K562 (cell line): Measurements from ENCODE around the gene KAZN. TPM values are rescaled to one million over a fixed set of nuclear protein-coding genes. Genes with fewer than 3 reads are reported as not detected.

Source experiments
- ASH1L ChIP-seq: fragments of 450-650 bp; IDR thresholded peaks from 2 replicates; pipeline ENCODE4 v1.6.1; 2018; ENCODE audit warnings: borderline replicate concordance, mild to moderate bottlenecking, low read depth; ENCODE audit not compliant: partially characterized antibody
- ELF2 ChIP-seq: fragments of 250-450 bp; sonication (Bioruptor Pico); IDR thresholded peaks from 2 replicates; pipeline ENCODE4 v1.5.0; 2021; ENCODE audit warnings: mild to moderate bottlenecking
- MCM3 ChIP-seq: fragments of 450-650 bp; IDR thresholded peaks from 2 replicates; pipeline ENCODE4 v1.6.1; 2016
- NONO ChIP-seq, 2 experiments: fragments of 200-400 bp in 1 of 2; fragments of 450-650 bp in 1 of 2; formaldehyde crosslinking in 1 of 2; IDR thresholded peaks; 2 replicates each; pipeline ENCODE4 v1.6.1; 2017; ENCODE audit warnings: low read depth in 2 of 2, mild to moderate bottlenecking in 2 of 2, moderate library complexity in 2 of 2, low read length in 1 of 2
- RBM34 ChIP-seq: fragments of 200-400 bp; formaldehyde crosslinking; IDR thresholded peaks from 2 replicates; pipeline ENCODE4 v1.6.1; 2018; ENCODE audit warnings: low read length, borderline replicate concordance; ENCODE audit not compliant: insufficient read depth
- SIN3B ChIP-seq: fragments of 450-650 bp; IDR thresholded peaks from 2 replicates; pipeline ENCODE4 v1.6.1; 2017; ENCODE audit warnings: low read depth, mild to moderate bottlenecking, moderate library complexity
- TAF1 ChIP-seq: IDR thresholded peaks from 2 replicates; pipeline ENCODE4 v1.6.1; 2011; ENCODE audit warnings: mild to moderate bottlenecking, low read length, moderate library complexity; ENCODE audit not compliant: insufficient read depth, control insufficient read depth, severe bottlenecking; ENCODE audit errors: extremely low read depth
- ZBTB1 ChIP-seq: sonication (generic); formaldehyde crosslinking; IDR thresholded peaks from 2 replicates; pipeline ENCODE4 v1.8.1; 2023; ENCODE audit warnings: missing genetic modification reagents, low read depth, mild to moderate bottlenecking, borderline replicate concordance
- ZEB2 ChIP-seq: fragments of 450-650 bp; IDR thresholded peaks from 2 replicates; pipeline ENCODE4 v1.6.1; 2016
- ZFPM2 ChIP-seq: fragments of 250-450 bp; sonication (Bioruptor Pico); IDR thresholded peaks from 2 replicates; pipeline ENCODE4 v1.5.1; 2022; ENCODE audit warnings: mild to moderate bottlenecking
- polyA plus RNA-seq, 8 experiments: library from polyadenylated mRNA; depleted of rRNA in 4 of 8; stranded (reverse) in 5 of 8; unstranded in 3 of 8; fragments of >200 nt; fragmentation: Nextera tagmentation in 2 of 8; fragmentation: Illumina TruSeq in 1 of 8; extraction: Ambion mirVana in 2 of 8; extraction: Trizol in 1 of 8; gene quantifications; 2 replicates each; pipeline versions ENCODE4 v1.2.1 to v1.2.3, GENCODE V29; 2011 to 2014; ENCODE audit warnings: inconsistent platforms in 1 of 8, missing spikeins in 1 of 8
- total RNA-seq, 7 experiments: library from RNA; depleted of rRNA in 6 of 7; stranded (reverse); fragments of >200 nt in 6 of 7; fragmentation: Illumina TruSeq in 2 of 7; extraction: Trizol in 2 of 7; gene quantifications; 2 replicates each; pipeline versions ENCODE4 v1.2.1 to v1.2.3, GENCODE V29; 2011 to 2021; ENCODE audit warnings: low replicate concordance in 1 of 7
- TF ChIP-seq, protein P1 (sequence below): fragments of 250-450 bp; sonication (Bioruptor Pico); IDR thresholded peaks from 2 replicates; pipeline ENCODE4 v1.8.0; 2022; ENCODE audit warnings: inconsistent platforms, mild to moderate bottlenecking, moderate library complexity, borderline replicate concordance
- TF ChIP-seq, protein P2 (sequence below): fragments of 450-650 bp; IDR thresholded peaks from 2 replicates; pipeline ENCODE4 v1.6.1; 2016; ENCODE audit warnings: borderline replicate concordance
- TF ChIP-seq, protein P3 (sequence below), 2 experiments: fragments of 450-650 bp in 1 of 2; sonication (generic) in 1 of 2; formaldehyde crosslinking in 1 of 2; IDR thresholded peaks; 2 replicates each; pipeline versions ENCODE4 v1.7.1 to v1.9.0; 2016 to 2022; ENCODE audit warnings: inconsistent platforms in 1 of 2, mild to moderate bottlenecking in 1 of 2, missing genetic modification reagents in 1 of 2

Gene KAZN
- total and polyA plus RNA-seq, 9 of the 15 experiments (the other 6 are each of a cell fraction or from before 2014, with no cell fraction given), result 2.1 to 21.6 (median 5.4) TPM

DNA sequence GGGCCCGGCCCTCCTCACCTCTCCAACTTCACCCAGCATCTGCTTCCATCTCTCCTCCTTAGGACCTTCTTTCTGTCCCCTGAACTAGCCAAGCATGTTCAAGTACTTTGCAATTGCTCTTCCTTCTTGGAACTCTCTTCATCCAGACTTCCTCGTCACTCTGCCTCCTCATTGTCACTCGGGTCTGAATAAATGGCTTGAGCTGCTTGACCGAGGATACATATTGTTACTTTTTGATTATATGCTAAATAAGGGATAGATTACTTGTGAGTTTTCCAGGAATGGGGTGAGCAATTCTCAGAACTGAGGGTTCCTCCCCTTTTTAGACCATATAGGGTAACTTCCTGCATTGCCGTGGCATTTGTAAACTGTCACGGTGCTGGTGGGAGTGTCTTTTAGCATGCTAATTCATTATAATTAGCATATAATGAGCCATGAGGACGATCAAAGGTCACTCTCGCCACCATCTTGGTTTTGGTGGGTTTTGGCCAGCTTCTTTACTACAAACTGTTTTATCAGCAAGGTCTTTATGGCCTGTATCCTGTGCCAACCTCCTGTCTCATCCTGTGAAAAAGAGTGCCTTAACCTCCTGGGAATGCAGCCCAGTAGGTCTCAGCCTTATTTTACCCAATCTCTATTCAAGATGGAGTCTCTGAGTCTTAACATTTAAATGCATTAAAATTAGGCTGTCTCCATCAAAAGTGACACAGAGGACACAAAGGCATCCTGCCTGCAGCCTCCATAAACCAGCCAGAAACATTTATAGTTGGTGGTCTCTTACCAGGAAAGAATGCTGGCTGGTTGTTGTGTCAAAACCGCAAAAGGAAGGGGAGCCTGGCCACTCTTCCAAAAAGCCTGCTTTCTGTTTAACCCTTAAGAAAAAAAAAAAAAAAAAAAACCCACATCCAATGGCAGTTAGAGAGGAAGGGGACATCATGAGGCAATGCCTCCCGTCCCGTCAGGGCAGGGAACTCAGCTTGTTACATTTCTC, 179.3 kb downstream of the KAZN start (continued):
- TF ChIP-seq TAF1, result peak; percentile 80
- no peak for TF ChIP-seq ASH1L
- no peak for TF ChIP-seq NONO (IDR thresholded peaks at IDR 0.05; ENCODE audit: low read depth in 2 of 2, low read length in 1 of 2)
- TF ChIP-seq ZEB2, result 0 out of 2 replicates have a peak, but pooled peaks have one; percentile 22
- no peak for TF ChIP-seq SIN3B
- peak; percentile 68; the same call in 1 of the 2 replicates for TF ChIP-seq ZFPM2 (CRISPR knock-in tag)
- TF ChIP-seq ZBTB1 (CRISPR knock-in tag), result no peak
- TF ChIP-seq, protein P1, sequence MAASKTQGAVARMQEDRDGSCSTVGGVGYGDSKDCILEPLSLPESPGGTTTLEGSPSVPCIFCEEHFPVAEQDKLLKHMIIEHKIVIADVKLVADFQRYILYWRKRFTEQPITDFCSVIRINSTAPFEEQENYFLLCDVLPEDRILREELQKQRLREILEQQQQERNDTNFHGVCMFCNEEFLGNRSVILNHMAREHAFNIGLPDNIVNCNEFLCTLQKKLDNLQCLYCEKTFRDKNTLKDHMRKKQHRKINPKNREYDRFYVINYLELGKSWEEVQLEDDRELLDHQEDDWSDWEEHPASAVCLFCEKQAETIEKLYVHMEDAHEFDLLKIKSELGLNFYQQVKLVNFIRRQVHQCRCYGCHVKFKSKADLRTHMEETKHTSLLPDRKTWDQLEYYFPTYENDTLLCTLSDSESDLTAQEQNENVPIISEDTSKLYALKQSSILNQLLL (CRISPR knock-in tag), result no peak
- TF ChIP-seq, protein P2, sequence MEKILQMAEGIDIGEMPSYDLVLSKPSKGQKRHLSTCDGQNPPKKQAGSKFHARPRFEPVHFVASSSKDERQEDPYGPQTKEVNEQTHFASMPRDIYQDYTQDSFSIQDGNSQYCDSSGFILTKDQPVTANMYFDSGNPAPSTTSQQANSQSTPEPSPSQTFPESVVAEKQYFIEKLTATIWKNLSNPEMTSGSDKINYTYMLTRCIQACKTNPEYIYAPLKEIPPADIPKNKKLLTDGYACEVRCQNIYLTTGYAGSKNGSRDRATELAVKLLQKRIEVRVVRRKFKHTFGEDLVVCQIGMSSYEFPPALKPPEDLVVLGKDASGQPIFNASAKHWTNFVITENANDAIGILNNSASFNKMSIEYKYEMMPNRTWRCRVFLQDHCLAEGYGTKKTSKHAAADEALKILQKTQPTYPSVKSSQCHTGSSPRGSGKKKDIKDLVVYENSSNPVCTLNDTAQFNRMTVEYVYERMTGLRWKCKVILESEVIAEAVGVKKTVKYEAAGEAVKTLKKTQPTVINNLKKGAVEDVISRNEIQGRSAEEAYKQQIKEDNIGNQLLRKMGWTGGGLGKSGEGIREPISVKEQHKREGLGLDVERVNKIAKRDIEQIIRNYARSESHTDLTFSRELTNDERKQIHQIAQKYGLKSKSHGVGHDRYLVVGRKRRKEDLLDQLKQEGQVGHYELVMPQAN, result peak; percentile 72
- TF ChIP-seq RBM34, result no peak
- no peak for TF ChIP-seq ELF2 (CRISPR knock-in tag)
- TF ChIP-seq MCM3, result no peak
- TF ChIP-seq, protein P3, sequence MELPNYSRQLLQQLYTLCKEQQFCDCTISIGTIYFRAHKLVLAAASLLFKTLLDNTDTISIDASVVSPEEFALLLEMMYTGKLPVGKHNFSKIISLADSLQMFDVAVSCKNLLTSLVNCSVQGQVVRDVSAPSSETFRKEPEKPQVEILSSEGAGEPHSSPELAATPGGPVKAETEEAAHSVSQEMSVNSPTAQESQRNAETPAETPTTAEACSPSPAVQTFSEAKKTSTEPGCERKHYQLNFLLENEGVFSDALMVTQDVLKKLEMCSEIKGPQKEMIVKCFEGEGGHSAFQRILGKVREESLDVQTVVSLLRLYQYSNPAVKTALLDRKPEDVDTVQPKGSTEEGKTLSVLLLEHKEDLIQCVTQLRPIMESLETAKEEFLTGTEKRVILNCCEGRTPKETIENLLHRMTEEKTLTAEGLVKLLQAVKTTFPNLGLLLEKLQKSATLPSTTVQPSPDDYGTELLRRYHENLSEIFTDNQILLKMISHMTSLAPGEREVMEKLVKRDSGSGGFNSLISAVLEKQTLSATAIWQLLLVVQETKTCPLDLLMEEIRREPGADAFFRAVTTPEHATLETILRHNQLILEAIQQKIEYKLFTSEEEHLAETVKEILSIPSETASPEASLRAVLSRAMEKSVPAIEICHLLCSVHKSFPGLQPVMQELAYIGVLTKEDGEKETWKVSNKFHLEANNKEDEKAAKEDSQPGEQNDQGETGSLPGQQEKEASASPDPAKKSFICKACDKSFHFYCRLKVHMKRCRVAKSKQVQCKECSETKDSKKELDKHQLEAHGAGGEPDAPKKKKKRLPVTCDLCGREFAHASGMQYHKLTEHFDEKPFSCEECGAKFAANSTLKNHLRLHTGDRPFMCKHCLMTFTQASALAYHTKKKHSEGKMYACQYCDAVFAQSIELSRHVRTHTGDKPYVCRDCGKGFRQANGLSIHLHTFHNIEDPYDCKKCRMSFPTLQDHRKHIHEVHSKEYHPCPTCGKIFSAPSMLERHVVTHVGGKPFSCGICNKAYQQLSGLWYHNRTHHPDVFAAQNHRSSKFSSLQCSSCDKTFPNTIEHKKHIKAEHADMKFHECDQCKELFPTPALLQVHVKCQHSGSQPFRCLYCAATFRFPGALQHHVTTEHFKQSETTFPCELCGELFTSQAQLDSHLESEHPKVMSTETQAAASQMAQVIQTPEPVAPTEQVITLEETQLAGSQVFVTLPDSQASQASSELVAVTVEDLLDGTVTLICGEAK (IDR thresholded peaks at IDR 0.05), result peak; percentile 0; the same call in 1 of the 2 replicates
- TF ChIP-seq, protein P3 (CRISPR knock-in tag; IDR thresholded peaks at IDR 0.05), result no peak
